ENCODE measurements around the gene SLC6A1.
"Not testable (repeated sequence)": the region's sequence is repeated elsewhere in the genome, so short reads cannot be mapped to it uniquely, and the experiment has no call there.

The SLC6A1 gene

DNA sequence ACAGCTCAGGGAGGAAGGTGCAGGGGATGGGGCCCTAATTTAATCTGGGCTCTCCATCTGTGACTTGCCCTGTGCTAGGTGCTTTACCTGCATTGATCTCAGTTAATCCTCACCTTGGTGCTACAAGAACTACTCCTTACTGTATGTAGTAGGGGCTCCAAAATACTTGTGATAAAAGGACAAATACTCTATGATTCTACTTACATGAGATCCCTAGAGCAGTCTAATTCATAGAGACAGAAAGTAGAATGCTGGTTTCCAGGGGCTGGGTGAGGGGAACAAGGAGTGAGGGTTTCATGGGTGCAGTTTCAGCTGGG is 67.2 kb downstream of the SLC6A1 start:
- no peak for DNase-seq (ENCODE audit: low read depth, low spot score)

- peak; percentile 10 for DNase-seq (ENCODE audit: low read depth, low spot score)
Measured at GRCh38 chr3:11060500-11061251, 68.1 kb downstream of the SLC6A1 start.

- DNase-seq (ENCODE audit: low read depth, low spot score): not testable (repeated sequence)
Measured at GRCh38 chr3:11061268-11061871, 68.8 kb downstream of the SLC6A1 start.

DNA sequence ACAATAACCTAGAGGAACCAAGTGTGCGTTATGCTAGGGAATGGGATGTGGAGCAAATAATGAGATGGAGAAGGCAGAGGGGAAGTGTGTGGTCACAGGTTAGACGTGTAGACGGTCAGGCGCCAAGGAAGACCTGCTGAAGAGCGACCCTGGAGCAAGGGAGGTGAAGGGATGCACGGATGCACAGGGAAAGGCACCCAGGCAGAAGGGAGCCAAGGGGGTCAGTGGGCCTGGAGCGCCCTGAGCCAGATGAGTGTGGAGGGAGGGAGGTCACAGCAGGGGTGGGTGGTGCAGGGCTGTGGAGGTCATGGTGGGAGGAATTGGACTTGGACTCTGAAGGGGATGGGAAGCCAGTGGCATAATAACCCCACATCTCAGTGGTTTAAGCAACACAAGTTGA is 70.2 kb downstream of the SLC6A1 start:
- DNase-seq (ENCODE audit: low read depth, low spot score): no peak

- no peak for DNase-seq (ENCODE audit: low read depth, low spot score)
Measured at GRCh38 chr3:11071096-11071755, 78.7 kb downstream of the SLC6A1 start.

DNA sequence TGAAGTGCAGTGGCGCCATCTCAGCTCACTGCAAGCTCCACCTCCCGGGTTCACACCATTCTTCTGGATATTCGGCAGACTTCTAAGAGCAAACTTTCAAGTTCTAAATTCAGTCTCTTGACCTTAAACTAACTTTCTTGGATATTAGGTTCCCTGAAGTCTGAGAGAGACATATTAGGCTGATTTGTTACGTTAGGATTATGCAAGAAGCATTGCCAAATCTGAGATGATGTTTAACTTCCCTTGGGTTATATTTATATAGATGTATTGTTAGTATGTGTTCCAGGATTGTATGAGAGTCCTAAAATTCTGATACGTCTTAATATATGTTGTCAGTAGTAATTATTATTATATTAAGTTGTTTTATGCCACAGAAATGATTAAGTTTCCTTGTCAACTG is 80.1 kb downstream of the SLC6A1 start:
- no peak for DNase-seq (ENCODE audit: low read depth, low spot score)

GRCh38 chr3:11074011-11074410 is 81.5 kb downstream of the SLC6A1 start:
- DNase-seq (ENCODE audit: low read depth, low spot score): no peak

DNA sequence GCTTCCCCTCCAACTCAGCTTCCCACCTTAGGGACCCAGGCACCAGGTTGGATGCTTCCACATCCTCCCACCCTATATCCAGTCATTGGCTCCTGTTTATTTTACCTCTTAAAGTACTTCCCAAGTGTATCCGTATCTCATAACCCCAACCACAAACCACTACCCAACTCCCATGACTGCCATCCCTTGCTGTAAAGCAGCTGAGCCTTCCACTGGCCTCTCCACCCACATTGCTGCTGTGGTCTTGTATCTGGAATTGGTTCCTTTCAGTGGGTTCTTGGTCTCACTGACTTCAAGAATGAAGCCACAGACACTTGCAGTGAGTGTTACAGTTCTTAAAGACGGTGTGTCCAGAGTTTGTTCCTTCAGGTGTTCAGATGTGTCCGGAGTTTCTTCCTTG is 81.9 kb downstream of the SLC6A1 start:
- no peak for DNase-seq (ENCODE audit: low read depth, low spot score)

- DNase-seq (ENCODE audit: low read depth, low spot score): not testable (repeated sequence)
Measured at GRCh38 chr3:11075122-11075521, 82.6 kb downstream of the SLC6A1 start.

- no peak for DNase-seq (ENCODE audit: low read depth, low spot score)
Measured at GRCh38 chr3:11076711-11077110, 84.2 kb downstream of the SLC6A1 start.

GRCh38 chr3:11077466-11077865 is 84.9 kb downstream of the SLC6A1 start:
- DNase-seq (ENCODE audit: low read depth, low spot score): no peak

GRCh38 chr3:11078826-11079515 is 86.4 kb downstream of the SLC6A1 start:
- DNase-seq (ENCODE audit: low read depth, low spot score): no peak

GRCh38 chr3:11080492-11080891 is 87.9 kb downstream of the SLC6A1 start:
- DNase-seq (ENCODE audit: low read depth, low spot score): no peak

DNA sequence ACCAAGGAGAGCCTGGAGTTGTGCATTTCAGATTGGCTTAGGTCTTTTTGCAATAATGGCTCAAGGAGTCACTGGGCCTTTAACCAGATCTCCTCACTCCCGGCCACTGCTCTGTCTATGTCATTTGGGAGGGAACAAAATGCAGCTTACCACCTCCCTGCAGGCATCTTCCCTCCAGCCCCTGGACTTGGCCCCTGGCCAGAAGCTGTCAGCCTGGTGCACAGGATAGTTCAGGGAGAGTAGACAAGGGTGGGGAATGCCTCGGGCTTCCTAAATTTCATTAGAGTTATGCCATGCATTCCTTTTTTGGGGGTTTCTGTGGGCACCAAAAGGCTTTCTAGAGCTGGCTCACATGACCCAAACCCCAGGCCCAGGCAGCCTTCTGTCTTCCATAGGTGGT is 91.5 kb downstream of the SLC6A1 start:
- no peak for DNase-seq (ENCODE audit: low read depth, low spot score)

GRCh38 chr3:11084677-11085076 is 92.1 kb downstream of the SLC6A1 start:
- no peak for DNase-seq (ENCODE audit: low read depth, low spot score)

DNA sequence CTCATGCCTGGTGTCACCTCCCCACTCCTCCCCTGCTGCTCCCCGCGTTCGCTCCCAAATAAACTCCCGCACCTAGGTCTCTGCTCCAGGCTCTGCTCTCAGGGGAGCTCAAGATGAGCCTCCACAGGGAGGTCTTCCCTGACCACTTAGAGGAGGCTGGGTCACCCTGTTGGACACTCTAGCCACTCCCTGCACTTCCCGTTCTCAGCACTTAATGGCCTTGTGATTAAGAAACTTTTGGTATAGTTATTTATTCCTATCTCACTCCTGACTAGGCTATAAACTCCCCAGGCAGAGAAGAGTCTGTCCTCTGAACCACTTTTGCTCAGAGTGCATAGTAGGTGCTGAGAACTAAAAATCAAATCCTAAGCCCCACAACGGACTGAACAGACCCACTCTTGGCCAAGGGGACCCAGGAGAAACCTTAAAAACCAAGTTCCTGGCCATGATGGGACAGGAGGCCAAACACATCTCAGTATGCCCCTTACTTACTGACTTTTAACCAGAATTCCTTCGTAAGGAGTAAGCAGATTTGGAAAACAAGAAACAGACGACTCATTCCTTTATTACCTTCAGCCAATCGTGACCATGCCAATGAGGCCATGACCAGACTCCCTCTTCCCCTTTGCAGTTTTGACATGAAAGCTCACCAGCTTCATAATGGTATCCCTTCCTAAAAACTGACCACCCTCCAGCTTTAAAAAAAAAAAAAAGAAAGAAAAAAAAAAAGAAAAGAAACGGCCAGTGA is 92.7 kb downstream of the SLC6A1 start:
- no peak for DNase-seq (ENCODE audit: low read depth, low spot score)

- DNase-seq (ENCODE audit: low read depth, low spot score): no peak
Measured at GRCh38 chr3:11086856-11087255, 94.3 kb downstream of the SLC6A1 start.

GRCh38 chr3:11088066-11088465 is 95.5 kb downstream of the SLC6A1 start:
- DNase-seq (ENCODE audit: low read depth, low spot score): no peak

DNA sequence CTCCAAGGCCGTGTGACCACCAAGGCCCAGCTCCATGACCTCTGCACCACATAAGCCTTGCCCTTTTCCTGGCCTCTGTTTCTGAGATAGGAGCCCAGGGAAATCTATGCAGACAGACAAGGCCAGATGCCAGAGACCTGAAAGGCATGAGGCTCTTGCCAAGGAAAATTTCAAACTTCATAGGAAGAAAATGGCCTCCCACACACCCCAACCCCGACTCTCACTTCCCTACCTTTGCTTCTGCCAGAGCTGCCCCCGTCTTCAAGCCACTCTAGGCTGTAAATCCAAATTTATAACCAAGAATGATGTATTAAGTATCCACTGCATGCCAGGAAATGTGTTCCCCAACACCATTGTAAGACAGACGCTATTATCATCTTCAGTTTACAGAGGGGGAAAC is 96.3 kb downstream of the SLC6A1 start:
- no peak for DNase-seq (ENCODE audit: low read depth, low spot score)
